ENCODE measurements around the gene LRRC10B.
"Not testable (repeated sequence)": the region's sequence is repeated elsewhere in the genome, so short reads cannot be mapped to it uniquely, and the experiment has no call there.

The LRRC10B gene

DNA sequence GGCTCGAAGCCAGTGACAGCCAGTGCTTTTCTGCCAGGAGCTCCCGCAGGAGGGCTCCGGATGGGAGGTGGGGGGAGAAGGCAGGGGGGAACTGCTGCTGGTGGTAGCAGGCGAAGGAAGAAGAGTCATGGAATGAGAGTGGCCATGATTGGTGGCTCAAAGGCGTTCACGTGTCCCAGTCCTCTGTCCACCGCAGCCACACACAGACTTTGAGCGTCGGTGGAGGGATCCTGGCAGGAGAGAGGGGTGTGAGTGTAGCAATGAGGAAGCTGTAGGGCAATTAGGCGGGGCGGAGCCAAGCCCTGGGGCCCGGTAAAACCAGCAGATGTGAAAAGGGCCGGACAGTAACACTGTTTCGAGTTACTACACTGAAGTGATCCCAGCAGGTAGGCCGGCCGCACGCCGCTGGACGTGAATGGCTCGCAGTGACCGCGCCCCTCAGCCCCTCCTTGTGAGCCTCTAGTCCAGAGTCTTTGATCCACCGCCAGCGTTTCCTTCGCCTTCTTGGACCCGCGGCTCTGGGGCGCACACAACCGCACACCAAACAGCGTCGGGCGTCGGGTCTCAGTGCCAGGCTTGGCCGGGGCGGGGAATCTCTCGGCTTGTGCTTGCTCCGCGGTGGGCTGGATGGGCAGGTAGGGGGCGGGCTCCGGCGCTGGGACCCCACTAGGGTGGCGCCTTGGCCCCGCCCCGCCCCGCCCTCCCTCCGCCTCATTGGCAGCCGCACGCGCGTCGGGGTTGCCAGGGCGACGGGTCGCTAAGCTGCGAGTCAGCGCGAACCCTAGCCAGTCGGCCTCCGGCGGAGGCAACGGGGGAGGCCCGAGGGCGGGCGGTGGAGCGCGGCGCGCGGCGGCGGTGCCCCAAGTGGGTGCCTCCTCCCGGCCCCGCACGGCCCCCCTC, at the start of gene LRRC10B:
Gene LRRC10B (plus strand): TSS at position 788 of the 900 bp plus-strand sequence. CDS start 250 bp downstream, outside the sequence.
- DNase-seq (ENCODE audit: low spot score) = peak; percentile 52

DNA sequence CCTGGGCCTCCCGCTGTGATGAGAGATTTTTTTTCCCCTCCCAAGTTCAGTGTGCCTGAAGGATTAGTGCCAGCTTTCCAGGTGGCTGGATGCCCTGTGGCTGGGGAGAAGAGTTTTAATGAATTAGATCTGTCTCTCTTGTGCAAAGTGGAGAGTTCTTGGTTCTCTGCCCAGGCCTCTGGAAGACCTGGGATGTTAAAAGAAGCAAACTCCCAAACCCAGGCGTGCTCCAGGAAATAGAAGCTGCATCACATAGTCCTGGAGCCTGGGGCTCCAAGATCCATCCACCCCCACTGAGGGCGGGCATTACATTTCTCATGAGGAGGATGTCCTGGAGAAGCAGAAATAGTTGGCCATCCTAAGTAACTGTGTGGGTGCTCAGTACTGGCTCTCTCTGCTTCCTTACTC, 48.1 kb upstream of the LRRC10B start:
- DNase-seq (ENCODE audit: low spot score) = no peak

DNA sequence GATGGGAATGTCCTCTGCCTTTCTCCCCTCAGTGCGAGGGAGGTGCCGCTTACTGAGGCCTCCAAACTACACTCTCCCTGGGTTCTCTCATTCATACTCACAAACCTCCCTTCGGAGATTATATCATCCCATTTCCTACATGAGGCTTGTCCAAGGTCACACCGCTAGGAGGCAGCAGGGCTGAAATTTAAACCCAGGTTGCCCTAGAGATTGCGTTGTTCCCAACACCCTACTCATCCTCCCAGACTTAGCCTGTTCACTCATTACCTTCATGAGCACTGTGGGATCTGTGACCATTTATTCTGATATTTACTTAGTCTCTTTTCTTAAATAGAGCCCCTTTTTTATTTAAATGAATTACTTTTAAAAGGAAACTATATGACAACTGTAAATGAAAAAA, 47.6 kb upstream of the LRRC10B start:
- no peak for DNase-seq (ENCODE audit: low spot score)

DNA sequence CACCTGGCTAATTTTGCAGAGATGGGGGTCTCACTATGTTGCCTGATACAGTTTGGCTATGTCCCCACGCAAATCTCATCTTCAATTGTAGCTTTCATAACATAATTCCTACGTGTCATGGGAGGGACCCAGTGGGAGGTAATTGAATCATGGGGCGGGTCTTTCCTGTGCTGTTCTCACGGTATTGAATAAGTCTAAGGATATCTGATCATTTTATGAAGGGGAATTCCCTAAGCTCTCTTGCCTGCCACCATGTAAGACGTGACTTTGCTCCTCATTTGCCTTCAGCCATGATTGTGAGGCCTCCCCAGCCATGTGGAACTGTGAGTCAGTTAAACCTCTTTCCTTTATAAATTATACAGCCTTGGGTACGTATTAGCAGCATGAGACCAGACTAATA, 40.9 kb upstream of the LRRC10B start:
- DNase-seq (ENCODE audit: low spot score) = not testable (repeated sequence)

DNA sequence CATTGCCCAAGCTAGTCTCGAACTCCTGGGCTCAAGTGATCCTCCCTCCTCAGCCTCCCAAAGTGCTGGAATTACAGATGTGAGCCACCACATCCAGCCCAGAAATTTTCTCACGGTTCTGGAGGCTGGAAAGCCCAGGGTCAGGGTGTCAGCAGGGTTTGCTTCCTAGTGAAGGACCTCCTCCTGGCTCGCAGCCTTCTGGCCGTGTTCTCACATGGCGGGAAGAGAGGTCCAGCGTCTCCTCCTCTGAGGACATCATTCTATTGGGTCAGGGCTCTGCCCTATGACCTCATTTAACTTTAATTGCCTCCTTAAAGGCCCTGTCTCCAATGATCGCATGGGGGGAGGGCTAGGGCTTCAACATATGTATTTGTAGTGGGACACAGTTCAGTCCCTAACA, 40.5 kb upstream of the LRRC10B start:
- no peak for DNase-seq (ENCODE audit: low spot score)

DNA sequence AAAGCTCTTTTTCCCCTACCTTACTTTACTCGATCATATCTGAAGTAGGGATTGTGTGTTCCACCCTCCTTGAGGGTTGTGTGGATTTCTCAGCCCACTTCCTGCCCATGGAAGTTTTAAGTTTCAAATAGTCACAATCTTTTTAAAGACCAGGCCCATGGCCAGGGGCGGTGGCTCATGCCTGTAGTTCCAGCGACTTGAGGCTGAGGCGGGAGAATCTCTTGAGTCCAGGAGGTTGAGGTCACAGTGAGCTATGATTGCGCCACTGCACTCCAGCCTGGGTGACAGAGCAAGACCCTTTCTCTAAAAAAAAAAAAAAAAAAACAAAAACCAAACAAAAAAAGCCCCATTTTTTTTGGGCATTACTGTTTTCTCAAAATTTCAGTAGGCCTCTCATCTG, 36.3 kb upstream of the LRRC10B start:
- DNase-seq (ENCODE audit: low spot score) = no peak

DNA sequence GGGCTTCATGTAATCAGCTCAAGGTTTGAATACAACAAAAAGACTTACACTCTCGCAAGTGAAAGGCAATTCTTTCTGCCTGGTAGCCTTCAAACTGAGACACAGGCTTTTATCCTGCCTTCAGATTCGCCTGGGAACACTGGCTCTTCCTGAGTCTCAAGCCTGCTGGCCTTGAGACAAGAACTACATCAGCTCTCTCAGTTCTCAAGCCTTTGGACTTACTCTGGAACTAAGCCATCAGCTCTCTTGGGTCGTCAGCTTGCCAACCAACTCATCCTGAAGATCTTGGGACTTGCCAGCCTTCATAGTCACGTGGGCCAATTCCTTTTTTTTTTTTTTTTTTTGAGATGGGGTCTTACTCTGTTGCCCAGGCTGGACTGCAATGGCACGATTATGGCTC, 35.7 kb upstream of the LRRC10B start:
- DNase-seq (ENCODE audit: low spot score) = peak; percentile 74

DNA sequence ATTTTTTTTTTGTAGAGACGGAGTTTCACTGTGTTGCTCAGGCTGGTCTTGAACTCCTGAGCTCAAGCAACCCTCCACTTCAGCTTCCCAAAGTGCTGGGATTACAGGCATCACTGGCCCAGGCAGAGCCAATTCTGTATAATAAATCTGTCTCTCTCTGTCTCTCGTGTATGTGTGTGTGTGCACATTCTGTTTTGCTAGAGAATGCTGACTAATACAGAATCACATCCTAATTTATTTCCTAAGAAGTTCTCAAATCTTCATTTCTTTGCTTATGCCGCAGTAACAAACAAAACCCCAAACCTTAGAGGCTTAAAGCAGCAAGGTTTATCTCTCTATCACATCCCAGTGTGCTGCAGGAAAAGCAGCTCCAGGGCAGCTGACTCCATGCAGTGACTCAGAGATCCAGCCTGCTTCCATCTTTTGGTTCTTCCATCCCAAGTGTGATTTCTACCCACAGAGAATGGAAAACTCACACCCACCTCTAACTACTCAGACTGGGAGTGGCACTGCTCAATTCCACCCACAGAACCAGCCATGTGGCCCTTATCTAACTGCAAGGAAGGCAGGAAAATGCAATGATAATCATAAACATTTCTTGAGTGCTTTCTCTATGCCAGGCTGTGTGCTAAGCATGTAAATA, 35.1 kb upstream of the LRRC10B start:
- DNase-seq (ENCODE audit: low spot score) = no peak

DNA sequence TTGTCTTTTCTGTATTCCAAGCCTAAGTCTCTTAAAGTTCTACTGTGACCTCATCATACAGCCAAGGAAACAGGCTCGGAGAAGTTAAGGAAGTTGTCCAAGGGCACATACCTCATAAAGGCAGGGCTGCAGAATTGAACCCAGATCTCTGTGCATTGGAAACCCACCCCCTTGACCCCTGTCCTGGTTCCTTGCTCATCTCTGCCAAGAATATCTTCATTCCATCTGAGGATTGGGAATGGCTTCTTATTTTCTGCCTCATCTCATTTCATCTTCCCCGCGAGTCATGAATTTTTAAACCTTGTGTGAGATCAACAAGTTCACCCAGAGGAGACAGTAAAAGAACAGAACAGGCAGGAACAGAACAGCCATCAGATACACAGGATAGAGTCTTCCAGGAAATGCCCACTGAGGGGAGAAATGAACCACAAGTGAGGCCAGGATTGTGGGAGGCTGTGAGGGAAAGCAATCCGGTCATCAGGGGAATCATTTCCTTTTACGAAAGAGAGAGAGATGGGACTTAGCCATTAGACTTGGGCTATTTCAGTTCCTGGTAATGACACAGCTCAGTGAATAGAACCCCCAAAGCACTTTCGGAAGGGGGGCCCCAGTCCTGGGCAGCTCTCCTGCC, 34.4 kb upstream of the LRRC10B start:
- DNase-seq (ENCODE audit: low spot score) = no peak

DNA sequence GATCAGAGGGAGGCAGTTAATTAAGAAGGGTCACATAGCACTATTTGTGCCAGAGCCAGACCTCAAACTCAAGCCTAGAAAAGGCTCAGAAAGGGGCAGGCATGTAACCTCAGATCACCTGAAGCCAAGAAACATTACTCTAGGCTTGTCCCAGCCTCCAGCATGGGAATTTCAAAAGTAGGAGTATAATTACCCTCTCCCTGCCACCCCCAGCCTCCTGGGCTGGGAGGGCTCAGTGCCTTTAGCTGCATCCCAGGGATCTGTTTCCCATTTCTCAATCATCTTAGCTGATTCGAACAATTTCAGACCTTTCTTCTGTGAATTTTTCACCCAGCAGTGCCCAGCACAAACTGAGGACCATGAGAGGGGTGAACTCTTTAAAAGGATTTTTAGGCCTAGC, 33.1 kb upstream of the LRRC10B start:
- DNase-seq (ENCODE audit: low spot score) = no peak

DNA sequence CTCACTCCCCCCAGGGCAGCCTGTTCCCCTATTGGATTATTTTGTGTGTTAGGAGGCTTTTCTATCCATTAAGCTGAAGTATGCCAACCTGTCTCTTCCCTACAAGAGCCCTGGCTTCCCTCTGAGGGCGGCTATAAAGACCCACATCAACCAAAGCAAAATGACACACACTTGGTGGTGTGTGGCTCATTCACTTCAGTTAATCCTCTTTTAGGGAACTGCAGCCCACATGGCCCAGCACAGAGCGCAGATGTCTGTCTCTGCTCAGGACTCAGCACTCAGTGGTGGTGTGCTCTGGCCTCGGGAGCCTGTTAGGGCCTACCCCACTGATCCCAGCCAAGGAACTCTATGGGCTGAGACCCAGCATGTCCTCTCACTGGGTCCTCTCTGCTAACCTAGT, 32.2 kb upstream of the LRRC10B start:
- DNase-seq (ENCODE audit: low spot score) = no peak

DNA sequence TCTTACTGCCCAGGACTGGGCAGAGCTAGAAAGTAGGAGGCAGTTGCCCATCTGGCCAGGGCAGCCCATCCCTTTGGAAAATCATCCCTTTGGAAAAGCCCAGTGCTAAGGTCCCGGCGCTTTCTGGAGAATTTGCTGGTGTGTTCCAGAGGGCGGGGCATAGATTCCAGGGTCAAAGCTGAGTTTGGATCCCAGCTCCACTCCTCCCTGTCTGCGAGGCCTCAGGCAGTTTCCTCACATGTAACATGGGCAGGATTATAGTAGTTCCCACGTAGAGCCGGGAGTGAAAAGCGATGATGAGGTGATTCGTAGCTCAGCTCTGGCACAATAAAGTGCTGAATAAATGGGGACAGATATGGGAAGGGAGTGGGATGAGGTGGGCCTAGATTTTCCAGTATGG, 31.4 kb upstream of the LRRC10B start:
- no peak for DNase-seq (ENCODE audit: low spot score)

DNA sequence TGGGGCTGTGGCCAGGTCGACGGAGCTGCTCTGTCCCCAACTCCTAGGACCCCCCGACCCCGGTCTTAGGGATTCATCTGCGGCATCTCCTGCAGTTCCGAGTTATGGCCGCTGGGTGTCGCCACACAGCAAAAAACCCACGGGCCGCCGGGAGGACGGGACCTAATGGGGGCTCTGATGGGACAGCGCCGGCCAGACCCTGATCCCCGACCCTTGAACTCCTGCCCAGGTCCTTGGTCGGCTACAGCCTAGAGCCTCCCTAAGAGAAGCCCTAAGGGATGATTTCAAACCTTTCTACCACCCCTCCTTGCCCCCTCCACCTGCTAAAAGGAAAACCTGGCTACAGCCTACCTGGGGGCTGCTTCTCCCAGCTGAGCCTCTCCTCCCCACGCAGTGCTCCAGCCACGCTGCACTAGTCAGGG, 30.8 kb upstream of the LRRC10B start:
- peak; percentile 35 for DNase-seq (ENCODE audit: low spot score)

DNA sequence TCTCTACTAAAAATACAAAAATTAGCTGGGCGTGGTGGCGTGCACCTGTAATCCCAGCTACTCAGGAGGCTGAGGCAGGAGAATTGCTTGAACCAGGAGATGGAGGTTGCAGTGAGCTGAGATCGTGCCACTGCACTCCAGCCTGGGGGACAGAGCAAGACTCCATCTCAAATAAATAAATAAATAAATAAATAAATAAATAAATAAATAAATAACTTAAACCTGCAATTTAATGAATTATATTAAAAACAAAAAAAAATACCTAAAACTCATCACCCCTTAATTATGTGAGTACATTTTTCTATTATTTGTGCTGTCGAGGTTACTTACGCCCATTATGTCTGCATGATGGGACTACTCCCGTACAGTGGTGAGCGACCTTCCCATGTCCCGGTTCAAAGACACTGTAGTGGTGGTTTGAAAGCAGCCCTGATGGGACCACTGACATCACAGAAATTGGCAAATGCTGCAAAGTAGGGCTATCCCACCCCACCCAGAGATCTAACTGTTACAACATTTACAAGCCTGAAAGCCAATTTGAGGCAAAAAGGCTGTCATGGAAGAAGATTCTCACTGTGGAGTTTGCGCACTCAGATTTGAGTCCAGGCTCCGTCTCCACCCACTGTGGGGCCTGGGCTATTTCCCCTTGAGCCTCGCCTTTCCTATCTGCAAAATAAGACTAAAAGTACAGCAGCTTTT, 29.0 kb upstream of the LRRC10B start:
- DNase-seq (ENCODE audit: low spot score) = not testable (repeated sequence)

DNA sequence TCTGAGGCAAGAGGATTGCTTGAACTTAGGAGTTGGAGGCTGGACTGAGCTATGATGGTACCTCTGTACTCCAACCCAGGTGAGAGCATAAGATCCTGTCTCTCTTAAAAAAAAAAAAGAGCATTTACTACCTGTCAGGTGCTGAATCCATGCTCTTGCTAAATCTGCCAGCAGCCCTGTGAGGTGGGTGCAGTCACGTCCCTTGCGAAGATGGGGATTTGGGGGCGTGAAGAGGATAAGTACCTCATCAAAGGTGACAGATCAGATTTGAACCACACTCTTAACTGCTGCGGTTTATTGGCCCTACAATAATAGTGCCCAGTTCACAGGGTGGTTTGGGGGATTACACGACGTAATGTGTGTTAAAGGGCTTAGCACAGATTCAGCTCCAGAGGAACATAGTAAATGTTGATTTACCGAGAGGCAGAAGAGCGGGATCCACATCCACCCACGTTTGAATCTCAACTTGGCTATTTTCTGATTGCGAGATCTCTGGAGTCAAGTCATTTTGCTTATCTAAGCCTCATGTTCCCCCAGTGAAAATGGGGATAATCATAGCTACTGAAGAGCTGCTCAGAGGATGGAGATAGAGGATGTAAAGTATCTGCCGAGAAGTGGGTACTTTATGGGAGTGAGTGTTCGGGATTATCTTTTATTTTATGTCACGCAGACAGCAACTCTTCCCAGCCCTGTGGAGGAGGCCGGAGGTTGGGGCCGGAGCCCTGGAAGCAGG, 28.1 kb upstream of the LRRC10B start:
- DNase-seq (ENCODE audit: low spot score) = no peak

DNA sequence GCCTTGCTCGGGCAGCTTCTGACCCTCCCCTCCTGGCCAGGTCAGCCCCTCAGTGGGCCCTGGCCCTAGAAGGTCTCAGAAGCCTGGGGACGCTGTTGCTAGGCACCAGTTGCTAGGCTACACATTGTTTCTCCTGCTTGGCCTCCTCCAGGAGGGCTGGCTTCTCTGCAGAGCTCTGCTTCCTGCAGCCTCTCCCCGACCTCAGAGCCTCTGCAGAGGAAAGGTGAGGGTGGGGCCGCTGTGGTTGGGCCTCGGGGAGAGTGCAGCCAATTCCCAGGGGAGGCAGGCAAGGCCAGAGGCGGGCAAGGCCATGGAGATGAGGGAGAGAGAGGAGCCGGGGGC, 27.6 kb upstream of the LRRC10B start:
- peak; percentile 29 for DNase-seq (ENCODE audit: low spot score)

DNA sequence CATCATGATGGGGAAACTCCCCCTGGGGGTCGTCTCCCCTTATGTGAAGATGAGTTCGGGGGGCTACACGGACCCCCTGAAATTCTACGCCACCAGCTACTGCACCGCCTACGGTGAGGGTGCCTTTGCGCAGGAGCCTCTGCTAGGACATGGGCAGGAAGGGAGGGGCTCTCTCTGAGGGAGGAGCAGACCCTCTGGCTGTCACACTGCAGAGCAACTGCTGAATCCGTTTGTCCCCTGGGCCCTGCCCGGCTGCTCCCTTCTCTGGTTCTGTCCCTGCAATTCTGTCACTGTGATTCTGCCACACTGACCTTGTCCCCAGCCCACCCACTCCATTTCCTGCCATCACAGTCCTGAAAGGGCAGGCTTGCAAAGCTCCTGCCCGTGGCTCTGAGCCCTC, 26.7 kb upstream of the LRRC10B start:
- DNase-seq (ENCODE audit: low spot score) = no peak

DNA sequence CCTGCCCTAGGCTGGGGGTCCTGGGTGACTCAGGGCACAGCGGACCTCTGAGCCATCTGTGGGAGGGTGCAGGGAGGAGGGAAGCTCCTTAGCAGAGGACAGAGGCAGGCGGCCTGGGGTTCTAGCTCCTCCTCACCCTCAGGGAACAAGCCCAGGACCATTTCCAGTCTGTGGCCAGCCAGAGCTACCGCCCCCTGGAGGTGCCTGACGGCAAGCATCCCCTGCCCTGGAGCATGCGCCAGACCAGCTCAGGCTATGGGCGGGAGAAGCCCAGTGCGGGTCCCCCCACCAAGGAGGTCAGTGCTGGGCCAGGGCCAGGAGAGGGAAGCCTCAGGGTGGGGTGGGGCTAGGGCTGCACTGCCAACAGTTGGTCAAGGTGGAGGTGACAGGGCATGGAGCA, 26.0 kb upstream of the LRRC10B start:
- DNase-seq (ENCODE audit: low spot score) = no peak

DNA sequence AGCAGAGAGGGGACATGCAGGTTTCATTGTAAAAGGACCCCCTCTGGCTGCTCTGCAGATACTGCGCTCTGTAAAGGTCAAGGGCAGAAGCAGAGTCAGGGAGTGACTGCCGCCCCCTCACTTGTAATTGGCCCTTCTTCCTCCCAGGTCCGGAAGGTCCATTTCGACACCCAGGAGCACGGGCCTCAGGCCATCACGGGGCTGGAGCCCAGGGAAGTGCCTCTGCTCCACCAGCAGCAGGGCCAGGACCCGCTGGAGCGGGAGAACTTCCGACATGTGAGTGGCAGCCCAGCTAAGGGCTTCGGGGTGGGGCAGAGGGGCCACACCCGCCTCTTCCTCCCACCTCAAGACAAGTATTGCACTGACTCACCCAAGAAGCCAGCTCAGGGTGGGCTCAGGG, 24.0 kb upstream of the LRRC10B start:
- no peak for DNase-seq (ENCODE audit: low spot score)

DNA sequence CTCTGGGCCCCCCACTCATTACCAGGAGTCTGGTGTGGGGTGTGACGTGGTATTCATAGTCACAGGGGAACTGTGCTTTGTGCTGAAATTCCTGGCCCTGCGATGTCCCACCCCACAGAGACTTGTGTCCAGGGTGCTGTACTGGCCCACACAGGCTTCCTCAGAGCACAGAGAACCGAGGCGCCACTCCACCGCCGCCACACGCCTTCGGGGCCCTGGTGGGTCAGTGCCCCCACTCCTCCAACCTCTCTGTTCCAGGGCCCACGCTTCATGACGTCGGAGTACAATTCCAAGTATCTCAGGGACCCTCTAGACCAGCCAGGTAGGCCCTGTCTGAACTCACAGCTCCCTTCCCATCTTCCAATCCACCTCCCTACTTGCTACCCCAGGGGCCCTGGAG, 23.5 kb upstream of the LRRC10B start:
- no peak for DNase-seq (ENCODE audit: low spot score)

DNA sequence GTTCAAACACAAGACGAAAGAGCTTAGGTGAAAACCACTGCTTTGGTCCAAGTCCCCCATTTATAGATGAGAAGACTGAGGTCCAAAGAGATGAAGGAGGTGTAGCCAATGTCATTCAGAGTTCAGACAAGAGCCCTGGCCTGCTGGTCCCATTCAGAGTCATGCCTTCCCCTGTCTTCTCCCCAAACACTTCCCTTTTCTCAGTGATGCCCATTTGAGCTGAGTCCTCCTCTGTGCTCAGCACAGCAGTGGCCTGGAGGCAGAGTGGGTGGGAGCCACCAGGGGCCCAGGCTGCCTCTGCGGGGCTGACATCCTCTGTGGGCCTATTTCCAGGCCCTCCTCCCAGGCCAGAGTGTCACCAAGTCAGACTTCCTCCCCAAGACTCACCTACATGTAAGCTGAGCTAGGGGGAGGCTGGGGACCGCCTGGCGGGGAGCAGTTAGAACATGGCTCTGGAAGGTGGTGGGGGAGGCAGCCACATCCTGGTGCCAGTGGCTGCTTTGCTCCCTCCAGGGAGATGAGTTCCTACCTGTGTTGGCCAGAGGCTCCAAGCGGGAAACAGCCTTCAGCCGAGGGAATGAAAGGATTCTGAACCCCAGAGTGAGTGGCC, 22.4 kb upstream of the LRRC10B start:
- DNase-seq (ENCODE audit: low spot score) = no peak

Data from Ammon's horn (tissue), 1 donor.